Tibial nerve (tissue), 3 donors: ENCODE measurements around the gene IFNB1.

Source experiments
- CTCF ChIP-seq, 5 experiments: fragments of 200-600 bp in 3 of 5; fragments of 450-650 bp in 2 of 5; sonication (generic) in 3 of 5; IDR thresholded peaks; one replicate each; pipeline ENCODE4 v1.5.1; 2016 to 2019; ENCODE audit warnings: antibody characterized with exemption in 5 of 5, mild to moderate bottlenecking in 3 of 5, moderate library complexity in 2 of 5
- POLR2A ChIP-seq, 2 donors: fragments of 450-650 bp; IDR thresholded peaks; one replicate each; pipeline ENCODE4 v1.6.1; 2017; ENCODE audit warnings: antibody characterized with exemption in 2 of 2, mild to moderate bottlenecking in 2 of 2, moderate library complexity in 2 of 2

- TF ChIP-seq CTCF (IDR thresholded peaks at IDR 0.05) (no peak), POLR2A (IDR thresholded peaks at IDR 0.05) (no peak)
Measured at GRCh38 chr9:21081999-21082398, 4.3 kb upstream of the IFNB1 start.
